ENCODE results near the gene ST3GAL2. TPM values are rescaled to one million over a fixed set of nuclear protein-coding genes. Genes with fewer than 3 reads are reported as not detected.
"Not testable (repeated sequence)": the region's sequence is repeated elsewhere in the genome, so short reads cannot be mapped to it uniquely, and the experiment has no call there.

Gene ST3GAL2
- total RNA-seq, 1 experiment from 2014 or later: 45.9 TPM

GRCh38 chr16:70337814-70338213 lies 101.1 kb downstream of the ST3GAL2 start:
- Histone ChIP-seq H3K4me1 (ENCODE audit: insufficient read depth, low read length) (no peaks in the 10 kb centered on the region), H2AK5ac (ENCODE audit: insufficient read length, low read length) (no peak overlapping the region), H3K79me1 (ENCODE audit: insufficient read depth, low read depth, low read length, poor library complexity, severe bottlenecking) (no peaks in the 10 kb centered on the region), H4K5ac (ENCODE audit: insufficient read length, low read depth, low read length) (no peak overlapping the region), H3T11ph (ENCODE audit: low read length) (no peak overlapping the region), H2BK12ac (ENCODE audit: insufficient read length, low read depth, low read length) (no peak overlapping the region), H2BK5ac (ENCODE audit: insufficient read length, low read length) (no peak overlapping the region), H3K27ac (ENCODE audit: insufficient read length, low read depth, low read length) (no peak overlapping the region), H3K56ac (ENCODE audit: insufficient read length, low read depth, low read length) (no peak overlapping the region), H4K8ac (replicated peaks; ENCODE audit: insufficient read length, low read depth, low read length) (no peak overlapping the region), H4K20me1 (ENCODE audit: control insufficient read depth, insufficient read depth, insufficient read length) (no peaks in the 10 kb centered on the region), H3K79me2 (ENCODE audit: insufficient read depth, low read length) (no peaks in the 10 kb centered on the region), H3K4me2 (ENCODE audit: insufficient read depth, insufficient read length, low read length) (no peak overlapping the region), H4K91ac (ENCODE audit: insufficient read length, low read depth, low read length) (no peak overlapping the region), H2BK20ac (ENCODE audit: low read depth, low read length, poor library complexity, severe bottlenecking) (no peak overlapping the region), H3K23ac (ENCODE audit: insufficient read length, low read depth, low read length) (no peak overlapping the region), H2BK15ac (ENCODE audit: low read depth, low read length) (no peak overlapping the region), H3K27me3 (ENCODE audit: insufficient read depth, low read length) (no peaks in the 10 kb centered on the region), H3K9me3 (ENCODE audit: control insufficient read depth, low read depth, low read length) (no peaks in the 10 kb centered on the region), H2BK120ac (ENCODE audit: low read depth, low read length, poor library complexity, severe bottlenecking) (no peak overlapping the region), H3K4ac (ENCODE audit: low read depth, low read length) (no peak overlapping the region), H2AFZ (ENCODE audit: low read length) (no peak overlapping the region), H3K14ac (ENCODE audit: insufficient read depth, low read length) (no peak overlapping the region), H3K18ac (ENCODE audit: insufficient read length, low read depth, low read length) (no peak overlapping the region), H3K23me2 (ENCODE audit: insufficient read length, low read depth, low read length, poor library complexity, severe bottlenecking) (no peaks in the 10 kb centered on the region), H3K9ac (ENCODE audit: extremely low read depth, insufficient read length, low read length) (no peak overlapping the region)
- H3K9me3 Mint-ChIP-seq: no peaks in the 10 kb centered on the region
- no peak for TF ChIP-seq CTCF (conservative IDR thresholded peaks at IDR 0.05)
- no CpG with 5 or more reads among the region's 5 CpGs for WGBS (ENCODE audit: extremely low coverage, insufficient read length, low lambda C conversion rate)
- DNase-seq: no peak
- H3K27ac Mint-ChIP-seq: no peak overlapping the region
- peaks cover 16 to 22% of the 10 kb centered on the region in 2 experiments for H3K4me1 Mint-ChIP-seq
- no peak overlapping the region for H3K4me3 Mint-ChIP-seq
- no peaks in the 10 kb centered on the region for H3K27me3 Mint-ChIP-seq (ENCODE audit: low read depth)
- H3K36me3 Mint-ChIP-seq (ENCODE audit: insufficient read depth in 1 of 3, low read depth in 3 of 3): peaks cover 10 to 39% (median 27%) of the 10 kb centered on the region in 3 experiments; a peak in 6 of 7 replicates

GRCh38 chr16:70332728-70333127 lies 106.2 kb downstream of the ST3GAL2 start:
- DNase-seq; H3K14ac ChIP-seq (ENCODE audit: insufficient read depth, low read length); H3K9me3 Mint-ChIP-seq; H3T11ph ChIP-seq (ENCODE audit: low read length); H3K18ac ChIP-seq (ENCODE audit: insufficient read length, low read depth, low read length); H2BK15ac ChIP-seq (ENCODE audit: low read depth, low read length); H2BK5ac ChIP-seq (ENCODE audit: insufficient read length, low read length); H2AFZ ChIP-seq (ENCODE audit: low read length); H3K79me2 ChIP-seq (ENCODE audit: insufficient read depth, low read length); H2BK12ac ChIP-seq (ENCODE audit: insufficient read length, low read depth, low read length); H3K27me3 Mint-ChIP-seq (ENCODE audit: low read depth); H3K23me2 ChIP-seq (ENCODE audit: insufficient read length, low read depth, low read length, poor library complexity, severe bottlenecking); H3K79me1 ChIP-seq (ENCODE audit: insufficient read depth, low read depth, low read length, poor library complexity, severe bottlenecking); H3K56ac ChIP-seq (ENCODE audit: insufficient read length, low read depth, low read length); H3K4me2 ChIP-seq (ENCODE audit: insufficient read depth, insufficient read length, low read length); H2AK5ac ChIP-seq (ENCODE audit: insufficient read length, low read length); H3K9me3 ChIP-seq (ENCODE audit: control insufficient read depth, low read depth, low read length); H3K27me3 ChIP-seq (ENCODE audit: insufficient read depth, low read length); H4K5ac ChIP-seq (ENCODE audit: insufficient read length, low read depth, low read length); H2BK20ac ChIP-seq (ENCODE audit: low read depth, low read length, poor library complexity, severe bottlenecking); H3K9ac ChIP-seq (ENCODE audit: extremely low read depth, insufficient read length, low read length); H2BK120ac ChIP-seq (ENCODE audit: low read depth, low read length, poor library complexity, severe bottlenecking); H3K4ac ChIP-seq (ENCODE audit: low read depth, low read length); H4K8ac ChIP-seq (replicated peaks; ENCODE audit: insufficient read length, low read depth, low read length); H3K27ac ChIP-seq (ENCODE audit: insufficient read length, low read depth, low read length); H3K4me1 ChIP-seq (ENCODE audit: insufficient read depth, low read length); H4K91ac ChIP-seq (ENCODE audit: insufficient read length, low read depth, low read length); H3K4me3 Mint-ChIP-seq; H4K20me1 ChIP-seq (ENCODE audit: control insufficient read depth, insufficient read depth, insufficient read length); H3K4me1 Mint-ChIP-seq; H3K23ac ChIP-seq (ENCODE audit: insufficient read length, low read depth, low read length): not testable (repeated sequence)
- no CpG with 5 or more reads among the region's 12 CpGs for WGBS (ENCODE audit: extremely low coverage, insufficient read length, low lambda C conversion rate)
- peak overlapping the region; percentile 71 to 92 (median 84); a peak in 4 of 7 replicates for H3K27ac Mint-ChIP-seq
- H3K36me3 Mint-ChIP-seq (ENCODE audit: insufficient read depth in 1 of 3, low read depth in 3 of 3): peaks cover 28 to 62% (median 53%) of the 10 kb centered on the region in 3 experiments; a peak in 6 of 7 replicates
